Transverse colon (tissue), 4 donors: ENCODE data around the gene YJEFN3. TPM values are rescaled to one million over a fixed set of nuclear protein-coding genes. Genes with fewer than 3 reads are reported as not detected.

Experiments used
- DNase-seq: peaks from one replicate; pipeline ENCODE4 v3.0.0-alpha.2; 2019
- H3K27ac ChIP-seq, 4 donors: fragments of 200-600 bp; sonication (generic); 2 replicates each; pipeline ENCODE4 v1.5.1; 2016 to 2018; ENCODE audit warnings: inconsistent platforms in 4 of 4
- H3K27me3 ChIP-seq: fragments of 200-600 bp; sonication (generic); 2 replicates; pipeline ENCODE4 v1.5.1; 2017; ENCODE audit warnings: inconsistent platforms
- H3K36me3 ChIP-seq, 4 donors: fragments of 200-600 bp; sonication (generic); 2 replicates each; pipeline ENCODE4 v1.5.1; 2017 to 2019; ENCODE audit warnings: inconsistent platforms in 4 of 4
- H3K4me1 ChIP-seq, 4 donors: fragments of 200-600 bp; sonication (generic); 2 replicates each; pipeline ENCODE4 v1.5.1; 2017 to 2020; ENCODE audit warnings: inconsistent platforms in 4 of 4
- H3K4me3 ChIP-seq, 4 donors: fragments of 200-600 bp; sonication (generic); 1 replicate in 1 of 4; 2 replicates in 3 of 4; pipeline versions ENCODE4 v1.5.1 to v1.6.1; 2017 to 2019; ENCODE audit warnings: inconsistent platforms in 4 of 4
- H3K9me3 ChIP-seq, 2 donors: fragments of 200-600 bp; sonication (generic); 2 replicates each; pipeline ENCODE4 v1.5.1; 2017 to 2019; ENCODE audit warnings: inconsistent platforms in 2 of 2
- EP300 ChIP-seq: sonication (generic); formaldehyde crosslinking; IDR thresholded peaks from one replicate; pipeline ENCODE4 v1.6.1; 2017; ENCODE audit warnings: antibody characterized with exemption, low read depth
- POLR2A ChIP-seq: fragments of 450-650 bp; IDR thresholded peaks from one replicate; pipeline ENCODE4 v1.6.1; 2016; ENCODE audit warnings: antibody characterized with exemption, mild to moderate bottlenecking, moderate library complexity
- POLR2AphosphoS5 ChIP-seq, 3 donors: sonication (generic); formaldehyde crosslinking; IDR thresholded peaks; one replicate each; pipeline ENCODE4 v1.6.1; 2016; ENCODE audit warnings: antibody characterized with exemption in 3 of 3
- WGBS, 2 donors: methylation state at CpG; one replicate each; pipeline ENCODE4 v1.1.5; 2018; ENCODE audit warnings: low coverage in 1 of 2; 5-methylcytosine and 5-hydroxymethylcytosine counted together
- in situ Hi-C, 4 donors: fragments of 200-750 bp; cut with MboI; loops; one replicate each; pipeline versions ENCODE4 v1.15.0 to v1.15.1; 2017; ENCODE audit warnings: low sequenced_read_pairs in 3 of 4, low pct_ligation_motif_present in 1 of 4, low pct_unique_long_range_greater_than_20kb in 1 of 4
- intact Hi-C: fragments of 100-400 bp; cut with DNase I; formaldehyde crosslinking; loops from one replicate; pipeline ENCODE4 v1.15.1; 2023; ENCODE audit warnings: low total_unique reads
- total RNA-seq, 4 donors: library from RNA; depleted of rRNA; stranded (reverse); fragments of >200 nt; gene quantifications; one replicate each; pipeline ENCODE4 v1.1.0, GENCODE V29; 2016
- TF ChIP-seq, protein P1 (sequence below), 5 experiments: fragments of 200-600 bp in 3 of 5; fragments of 450-650 bp in 2 of 5; sonication (generic) in 3 of 5; IDR thresholded peaks; 1 replicate in 2 of 5; 2 replicates in 3 of 5; pipeline ENCODE4 v1.5.1; 2016 to 2017; ENCODE audit warnings: antibody characterized with exemption in 5 of 5, inconsistent platforms in 3 of 5, mild to moderate bottlenecking in 2 of 5, moderate library complexity in 1 of 5

YJEFN3 gene
- total RNA-seq, 4 donors from 2014 or later: 3.5 to 6.0 (median 4.0) TPM

DNA sequence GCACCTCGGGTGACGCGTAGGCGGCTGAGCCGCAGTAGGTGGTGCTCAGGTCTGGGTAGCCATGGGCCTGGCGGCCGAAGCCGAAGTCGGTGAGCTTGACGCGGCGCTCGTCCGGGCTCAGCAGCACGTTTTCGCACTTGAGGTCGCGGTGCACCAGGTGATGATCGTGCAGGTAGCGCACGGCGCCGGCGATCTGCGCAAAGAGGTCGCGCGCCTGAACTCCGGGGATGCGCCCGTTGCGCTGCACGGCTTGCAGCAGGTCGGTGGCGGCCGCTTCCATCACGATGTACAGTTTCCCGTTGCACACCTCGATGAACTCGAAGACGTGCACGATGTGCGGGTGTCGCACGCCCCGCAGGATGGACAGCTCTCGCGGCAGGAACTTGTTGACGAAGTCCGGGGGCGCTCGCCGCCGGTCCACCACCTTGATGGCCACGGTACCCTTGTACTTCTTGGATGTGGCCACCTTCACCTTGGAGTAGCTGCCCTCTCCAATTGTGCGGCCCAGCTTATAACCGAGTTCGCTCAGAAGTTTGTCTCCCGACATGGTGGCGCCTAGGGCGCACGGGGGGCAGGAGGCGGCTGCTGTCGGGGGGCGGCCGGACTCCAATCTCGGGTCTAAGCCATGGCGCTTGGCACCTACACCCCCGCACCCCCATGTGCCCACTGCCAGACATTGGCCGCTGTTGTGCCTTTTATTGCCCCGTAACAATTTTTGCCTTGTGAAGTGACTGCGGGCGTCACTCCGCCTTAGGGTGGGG is 13.7 kb upstream of the YJEFN3 start, which contains the start of gene TSSK6:
Gene TSSK6 (minus strand): TSS at position 668 of the 761 bp plus-strand sequence. CDS start 121 bp downstream, at position 547.
- DNase-seq: no peak
- H3K36me3 ChIP-seq: no peaks in the 10 kb centered on the region
- intact Hi-C loops: no loop called here
- no peaks in the 10 kb centered on the region for H3K9me3 ChIP-seq
- H3K4me3 ChIP-seq: peak within 1 kb of the TSS; percentile 71 to 83 (median 76)
- WGBS, 2 donors: 91 to 95% methylated on average over 33 to 60 of the region's 74 CpGs
- in situ Hi-C loops: no loop called here
- H3K27me3 ChIP-seq: no peaks in the 10 kb centered on the region
- no peak for TF ChIP-seq POLR2A
- no peak for TF ChIP-seq EP300
- TF ChIP-seq POLR2AphosphoS5 (IDR thresholded peaks at IDR 0.05): no peak
- TF ChIP-seq, protein P1, sequence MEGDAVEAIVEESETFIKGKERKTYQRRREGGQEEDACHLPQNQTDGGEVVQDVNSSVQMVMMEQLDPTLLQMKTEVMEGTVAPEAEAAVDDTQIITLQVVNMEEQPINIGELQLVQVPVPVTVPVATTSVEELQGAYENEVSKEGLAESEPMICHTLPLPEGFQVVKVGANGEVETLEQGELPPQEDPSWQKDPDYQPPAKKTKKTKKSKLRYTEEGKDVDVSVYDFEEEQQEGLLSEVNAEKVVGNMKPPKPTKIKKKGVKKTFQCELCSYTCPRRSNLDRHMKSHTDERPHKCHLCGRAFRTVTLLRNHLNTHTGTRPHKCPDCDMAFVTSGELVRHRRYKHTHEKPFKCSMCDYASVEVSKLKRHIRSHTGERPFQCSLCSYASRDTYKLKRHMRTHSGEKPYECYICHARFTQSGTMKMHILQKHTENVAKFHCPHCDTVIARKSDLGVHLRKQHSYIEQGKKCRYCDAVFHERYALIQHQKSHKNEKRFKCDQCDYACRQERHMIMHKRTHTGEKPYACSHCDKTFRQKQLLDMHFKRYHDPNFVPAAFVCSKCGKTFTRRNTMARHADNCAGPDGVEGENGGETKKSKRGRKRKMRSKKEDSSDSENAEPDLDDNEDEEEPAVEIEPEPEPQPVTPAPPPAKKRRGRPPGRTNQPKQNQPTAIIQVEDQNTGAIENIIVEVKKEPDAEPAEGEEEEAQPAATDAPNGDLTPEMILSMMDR (IDR thresholded peaks at IDR 0.05): no peak
- H3K27ac ChIP-seq: peak within 1 kb of the TSS; percentile 83 to 89 (median 86)
- H3K4me1 ChIP-seq: peaks cover 6 to 33% (median 19%) of the 10 kb centered on the region in 4 donors

DNA sequence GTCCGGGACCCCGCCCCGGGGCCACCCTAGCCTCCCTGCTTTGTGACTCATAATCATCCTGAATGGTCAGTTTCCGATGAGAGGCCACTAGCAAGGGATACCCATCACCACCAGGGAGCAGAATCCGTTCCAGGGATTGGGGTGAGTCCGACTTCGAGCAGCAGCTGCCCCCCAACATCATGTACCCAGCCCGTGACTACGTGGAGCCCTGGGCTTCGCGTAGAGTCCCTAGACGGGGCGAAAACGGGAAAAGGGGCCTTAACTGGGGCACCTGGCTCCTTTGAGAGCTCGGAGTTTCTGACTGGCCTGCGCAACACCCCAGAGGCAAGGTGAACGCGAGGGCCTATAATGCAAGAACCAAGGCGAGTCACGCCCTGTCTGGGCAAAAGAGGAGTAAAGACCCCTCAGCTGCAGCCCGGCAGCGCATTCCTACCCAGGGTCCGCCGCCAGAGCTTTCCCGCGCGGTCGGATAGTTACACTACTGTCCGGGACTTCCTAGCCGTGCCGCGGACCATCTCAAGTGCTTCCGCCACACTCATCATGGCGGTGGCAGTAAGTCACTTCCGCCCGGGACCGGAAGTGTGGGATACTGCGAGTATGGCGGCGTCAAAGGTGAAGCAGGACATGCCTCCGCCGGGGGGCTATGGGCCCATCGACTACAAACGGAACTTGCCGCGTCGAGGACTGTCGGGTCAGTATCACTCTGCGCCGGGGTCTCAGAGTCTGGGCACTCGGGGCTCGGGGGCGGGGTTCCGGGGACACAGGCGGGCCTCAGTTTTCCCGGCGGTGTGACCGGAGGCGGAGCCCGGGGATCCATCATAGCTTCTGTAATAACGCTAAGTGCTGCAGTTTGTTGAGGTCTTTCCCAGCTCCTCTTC is 12.8 kb upstream of the YJEFN3 start, which contains the start of gene NDUFA13:
Gene NDUFA13 (plus strand): TSS at position 584 of the 878 bp plus-strand sequence. CDS start 14 bp downstream, at position 598.
- WGBS, 2 donors: 4% methylated on average over 61 of the region's 61 CpGs; no CpG with 5 or more reads in 1 of the 2 donors
- Histone ChIP-seq H3K4me1 (peaks cover 6 to 33% (median 19%) of the 10 kb centered on the region in 4 donors), H3K4me3 (peak within 1 kb of the TSS; percentile 71 to 83 (median 76)), H3K9me3 (no peaks in the 10 kb centered on the region), H3K27me3 (no peaks in the 10 kb centered on the region), H3K36me3 (no peaks in the 10 kb centered on the region), H3K27ac (peak within 1 kb of the TSS; percentile 83 to 89 (median 86))
- in situ Hi-C loops: no loop called here
- DNase-seq: peak; percentile 95
- intact Hi-C loops: no loop called here
- TF ChIP-seq POLR2AphosphoS5 (IDR thresholded peaks at IDR 0.05): peak; percentile 98 to 100 (median 100)
- no peak for TF ChIP-seq EP300
- TF ChIP-seq, protein P1 (IDR thresholded peaks at IDR 0.05): peak in 4 of 5 experiments; percentile 10 to 46 (median 26)
- peak; percentile 85 for TF ChIP-seq POLR2A

DNA sequence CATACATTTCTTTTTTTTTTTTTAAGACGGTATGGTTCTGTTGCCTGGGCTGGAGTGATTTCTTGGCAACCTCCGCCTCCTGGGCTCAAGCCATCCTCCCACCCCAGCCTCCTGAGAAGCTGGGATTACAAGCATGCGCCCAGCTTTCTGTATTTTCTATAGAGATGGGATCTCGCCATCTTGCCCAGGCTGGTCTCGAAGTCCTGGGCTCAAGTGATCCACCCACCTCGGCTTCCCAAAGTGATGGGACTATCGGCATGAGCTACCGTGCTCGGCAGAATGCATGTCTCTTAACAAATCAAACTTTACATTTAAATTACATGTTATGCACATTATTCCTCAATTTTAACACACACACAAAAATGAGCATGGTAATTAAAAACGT is 11.5 kb upstream of the YJEFN3 start:
- intact Hi-C loops: no loop called here
- no peak for TF ChIP-seq POLR2AphosphoS5 (IDR thresholded peaks at IDR 0.05)
- no peak for TF ChIP-seq POLR2A
- TF ChIP-seq, protein P1 (IDR thresholded peaks at IDR 0.05): no peak
- no peak for TF ChIP-seq EP300
- no peak for DNase-seq

More for the DNA sequence above, 11.5 kb upstream of the YJEFN3 start:
- in situ Hi-C loops: no loop called here
- Histone ChIP-seq H3K4me1 (peaks cover 6 to 32% (median 19%) of the 10 kb centered on the region in 4 donors), H3K27me3 (no peaks in the 10 kb centered on the region), H3K9me3 (no peaks in the 10 kb centered on the region), H3K27ac (no peak overlapping the region), H3K4me3 (peak overlapping the region in 3 of 4 donors; percentile 71 to 83 (median 76)), H3K36me3 (no peaks in the 10 kb centered on the region)
- WGBS, 2 donors: 63 to 80% methylated on average over 3 to 10 of the region's 10 CpGs
